SIG-M5 treated with dmso at 0.1 percent for 504 hours (cell line): ENCODE measurements around the gene MZB1.

ENCODE experiments used
- DNase-seq: peaks from one replicate; lab custom pipeline; 2025; ENCODE audit not compliant: unreplicated experiment; lab: John Stamatoyannopoulos, UW

The MZB1 gene, protein sequence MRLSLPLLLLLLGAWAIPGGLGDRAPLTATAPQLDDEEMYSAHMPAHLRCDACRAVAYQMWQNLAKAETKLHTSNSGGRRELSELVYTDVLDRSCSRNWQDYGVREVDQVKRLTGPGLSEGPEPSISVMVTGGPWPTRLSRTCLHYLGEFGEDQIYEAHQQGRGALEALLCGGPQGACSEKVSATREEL

DNA sequence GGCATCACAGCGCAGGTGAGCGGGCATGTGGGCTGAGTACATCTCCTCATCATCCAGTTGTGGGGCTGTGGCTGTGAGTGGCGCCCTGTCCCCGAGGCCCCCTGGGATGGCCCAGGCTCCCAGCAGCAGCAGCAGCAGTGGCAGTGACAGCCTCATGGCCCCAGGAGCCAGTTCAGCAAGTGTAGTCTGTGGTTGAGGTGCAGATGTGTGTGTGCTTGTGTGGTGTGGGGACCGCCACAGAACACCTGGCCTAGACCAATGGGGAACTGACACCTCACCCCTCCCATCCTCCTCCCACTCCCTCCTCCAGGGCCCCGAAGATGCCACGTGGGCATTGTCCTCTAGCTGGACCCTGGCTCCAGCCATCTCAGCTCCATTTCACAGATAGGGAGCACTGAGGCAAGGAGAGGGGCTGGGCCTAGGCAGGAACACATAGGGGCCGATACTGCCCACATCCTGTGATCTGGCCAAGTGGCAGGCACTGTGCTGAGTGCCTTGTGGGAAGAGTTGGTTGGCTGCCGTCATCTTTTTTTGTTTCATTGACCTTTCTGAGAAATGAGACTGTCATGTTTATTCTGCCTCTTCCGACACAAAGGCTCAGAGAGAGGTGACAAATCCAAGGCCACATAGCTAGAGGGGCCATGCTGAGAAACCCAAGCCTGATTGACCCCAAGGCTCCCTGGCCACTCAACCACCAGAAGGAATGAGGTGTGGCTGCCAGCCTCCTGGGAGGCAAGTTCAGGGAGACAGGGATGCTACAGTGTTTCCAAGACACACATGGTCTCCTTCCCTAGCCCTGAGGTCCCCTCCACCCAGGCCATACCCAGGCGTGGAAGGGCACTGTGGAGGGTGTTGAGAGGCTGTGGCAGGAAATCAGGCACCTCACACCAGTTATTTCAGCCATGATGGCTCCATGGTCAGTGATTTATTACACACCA is at the start of gene MZB1:
TSS of gene MZB1 (minus strand) at position 213 of the 938 bp plus-strand sequence. CDS start at position 156, 57 bp downstream.
- no peak for DNase-seq

DNA sequence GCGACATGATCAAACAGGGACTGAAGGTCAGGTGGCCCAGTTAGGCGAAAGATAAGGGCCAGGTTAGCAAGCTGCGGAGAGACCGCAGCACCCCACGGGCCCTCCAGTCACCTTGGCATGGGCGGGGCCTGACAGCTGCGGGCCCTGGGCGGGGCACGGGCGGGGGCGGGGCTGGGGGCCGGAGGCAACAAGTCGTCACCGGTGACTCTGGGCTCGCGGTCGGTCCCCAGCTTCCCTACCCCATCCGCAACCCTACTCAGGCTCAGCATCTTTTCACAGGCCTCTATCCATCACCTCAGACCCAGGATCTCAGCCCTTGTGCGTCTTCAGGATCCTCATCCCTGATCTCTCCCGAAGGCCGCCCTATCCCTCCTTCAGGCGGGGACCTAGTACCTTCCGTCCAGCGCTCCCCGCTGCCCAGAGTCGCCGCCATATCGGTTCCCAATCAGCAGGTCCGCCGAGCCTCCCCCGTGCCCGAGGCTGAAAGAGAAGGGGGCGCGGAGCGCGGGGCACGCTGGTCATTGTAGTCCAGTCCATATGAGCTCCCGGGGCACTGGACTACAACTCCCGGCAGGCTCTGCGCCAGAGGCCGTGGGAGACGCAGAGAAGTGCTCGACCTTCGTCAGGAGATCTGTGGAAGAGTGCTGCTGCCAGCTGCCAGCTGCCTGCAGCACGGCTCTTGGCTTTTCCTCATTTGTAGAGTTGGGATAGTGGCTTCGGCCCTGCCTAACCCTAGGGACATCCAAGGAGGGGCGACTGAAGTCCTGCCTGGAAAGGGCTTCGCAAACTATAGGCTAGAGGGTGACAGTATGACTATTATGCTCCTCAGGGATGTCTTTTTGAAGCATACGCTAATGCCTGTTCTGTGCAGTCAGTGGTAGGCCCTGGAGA is 49.5 kb upstream of the MZB1 start, which contains the start of gene DNAJC18:
TSS of gene DNAJC18 (minus strand) at position 513 of the 891 bp plus-strand sequence. CDS start at position 433, 80 bp downstream.
- DNase-seq = peak; percentile 89

GRCh38 chr5:139438707-139439012 is 48.9 kb upstream of the MZB1 start:
- no peak for DNase-seq

DNA sequence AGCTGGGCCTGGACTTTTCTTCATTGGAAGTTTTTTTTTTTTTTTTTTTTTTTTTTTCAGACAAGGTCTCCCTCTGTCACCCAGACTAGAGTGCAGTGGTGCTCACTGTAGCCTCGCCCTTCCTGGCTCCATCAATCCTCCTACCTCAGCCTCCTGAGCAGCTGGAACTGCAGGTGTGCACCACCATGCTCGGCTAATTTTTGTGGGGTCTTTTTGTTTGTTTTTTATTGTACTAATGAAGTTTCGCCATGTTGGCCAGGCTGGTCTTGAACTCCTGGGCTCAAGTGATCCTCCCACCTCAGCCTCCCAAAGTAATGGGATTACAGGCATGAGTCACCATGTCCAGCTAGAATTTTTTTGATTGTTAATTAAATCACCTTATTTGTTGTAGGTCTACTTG is 46.0 kb upstream of the MZB1 start:
- no peak for DNase-seq

- DNase-seq = no peak
Measured at GRCh38 chr5:139431706-139432105, 42.0 kb upstream of the MZB1 start.

DNA sequence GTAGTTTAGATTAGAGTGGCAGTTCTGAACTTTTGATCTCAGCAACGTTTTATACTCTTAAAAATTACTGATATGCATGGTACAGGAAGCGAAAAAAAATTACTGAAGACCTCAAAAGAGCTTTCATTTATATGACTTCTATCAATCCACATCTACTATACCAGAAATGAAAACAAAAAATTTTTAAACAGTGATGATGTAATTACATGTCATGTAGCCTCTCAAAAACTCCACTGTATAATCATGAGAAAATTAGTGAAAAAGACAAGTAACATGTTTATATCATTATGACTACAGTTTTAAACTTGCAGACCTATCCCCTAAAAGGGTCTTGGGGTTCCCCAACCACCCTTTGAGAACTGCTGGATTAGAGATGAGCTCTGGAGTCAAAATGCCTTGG is 40.3 kb upstream of the MZB1 start:
- no peak for DNase-seq

GRCh38 chr5:139426203-139426885 is 36.6 kb upstream of the MZB1 start:
- DNase-seq = no peak

- no peak for DNase-seq
Measured at GRCh38 chr5:139425497-139425896, 35.8 kb upstream of the MZB1 start.

- DNase-seq = peak; percentile 87
Measured at GRCh38 chr5:139422307-139422893, 32.7 kb upstream of the MZB1 start.

DNA sequence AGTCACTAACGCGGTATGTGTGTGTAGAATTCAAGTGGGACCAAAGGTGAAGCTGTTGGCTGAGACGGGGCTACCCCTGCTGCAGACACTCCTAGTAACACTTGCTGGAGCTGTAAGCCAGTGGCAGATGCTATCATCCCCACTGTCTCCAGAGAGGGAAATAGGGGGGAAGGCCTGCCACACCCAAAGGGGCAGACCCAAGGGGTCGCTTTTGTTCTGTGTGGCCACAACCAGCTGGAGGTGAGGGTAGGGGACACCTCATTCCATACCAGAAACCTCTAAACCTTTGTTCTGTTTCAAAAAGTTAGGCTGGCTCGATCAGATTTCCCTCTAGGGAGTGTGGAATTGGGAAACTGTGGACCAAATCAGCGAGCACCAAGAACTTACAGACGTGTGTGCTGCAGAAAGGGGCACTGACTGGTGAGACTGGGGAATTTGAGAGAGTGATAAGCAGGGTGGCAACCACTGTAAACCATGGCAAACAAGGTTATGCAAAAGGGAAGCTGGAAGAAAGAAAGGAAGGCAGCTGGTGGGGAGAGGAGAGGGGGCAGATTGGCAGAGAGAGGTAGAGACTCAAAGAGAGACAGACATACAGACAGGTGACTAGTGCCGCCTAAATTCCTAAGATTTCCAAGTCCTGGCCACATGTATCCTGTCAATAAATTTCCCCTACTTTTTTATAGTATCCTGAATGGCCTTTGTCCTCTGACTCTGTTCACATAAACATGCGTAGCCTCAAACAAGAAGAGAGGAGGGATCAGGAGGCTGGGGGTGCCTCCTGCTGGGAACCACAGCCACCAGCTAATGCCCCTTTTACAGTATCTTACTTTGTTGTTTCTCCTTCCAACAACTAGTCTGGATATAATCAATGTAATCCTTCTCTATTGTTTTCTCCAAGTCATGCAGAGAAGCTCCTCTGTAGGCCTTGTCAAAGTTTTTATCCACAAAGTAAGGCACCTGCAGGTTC is 29.8 kb upstream of the MZB1 start:
- no peak for DNase-seq

GRCh38 chr5:139418793-139419192 is 29.1 kb upstream of the MZB1 start:
- DNase-seq = no peak

DNA sequence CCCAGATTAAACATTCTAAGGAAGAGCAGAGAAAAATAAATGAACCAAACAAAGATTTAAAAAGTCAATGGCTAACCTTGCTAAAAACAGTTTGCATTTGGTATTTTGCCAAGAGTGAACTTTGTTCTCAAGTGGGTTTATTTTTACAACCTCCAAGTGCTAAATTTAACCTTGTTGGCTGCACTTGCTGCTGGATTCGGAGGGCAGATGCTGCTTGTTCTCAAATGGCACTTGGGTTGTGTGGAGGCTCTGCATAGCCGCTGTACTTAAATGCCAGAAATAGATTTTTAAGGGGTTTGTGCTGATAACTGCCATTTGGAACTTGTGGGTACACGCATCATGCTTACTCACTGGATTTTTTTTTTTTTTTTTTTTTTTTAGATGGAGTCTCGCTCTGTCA is 27.5 kb upstream of the MZB1 start:
- DNase-seq = no peak

DNA sequence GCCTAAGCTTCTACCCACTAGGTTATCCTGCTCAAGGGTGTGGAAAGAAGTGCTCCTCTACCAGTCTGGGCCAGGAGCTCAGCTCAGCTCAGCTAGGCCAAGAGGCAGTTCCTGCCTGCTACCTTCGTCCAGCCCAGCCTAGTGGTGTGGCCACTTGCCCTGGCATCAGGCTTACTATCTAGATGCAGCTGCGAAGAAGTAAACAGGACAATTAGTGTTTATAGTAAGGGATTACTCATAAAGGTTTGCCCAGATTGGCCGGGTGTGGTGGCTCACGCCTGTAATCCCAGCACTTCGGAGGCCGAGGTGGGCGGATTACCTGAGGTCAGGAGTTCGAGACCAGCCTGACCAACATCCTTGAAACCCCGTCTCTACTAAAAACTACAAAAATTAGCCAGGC is 26.9 kb upstream of the MZB1 start:
- DNase-seq = no peak

GRCh38 chr5:139415869-139416268 is 26.2 kb upstream of the MZB1 start:
- DNase-seq = no peak

- no peak for DNase-seq
Measured at GRCh38 chr5:139415221-139415861, 25.6 kb upstream of the MZB1 start.

GRCh38 chr5:139414581-139415130 is 24.9 kb upstream of the MZB1 start:
- no peak for DNase-seq

DNA sequence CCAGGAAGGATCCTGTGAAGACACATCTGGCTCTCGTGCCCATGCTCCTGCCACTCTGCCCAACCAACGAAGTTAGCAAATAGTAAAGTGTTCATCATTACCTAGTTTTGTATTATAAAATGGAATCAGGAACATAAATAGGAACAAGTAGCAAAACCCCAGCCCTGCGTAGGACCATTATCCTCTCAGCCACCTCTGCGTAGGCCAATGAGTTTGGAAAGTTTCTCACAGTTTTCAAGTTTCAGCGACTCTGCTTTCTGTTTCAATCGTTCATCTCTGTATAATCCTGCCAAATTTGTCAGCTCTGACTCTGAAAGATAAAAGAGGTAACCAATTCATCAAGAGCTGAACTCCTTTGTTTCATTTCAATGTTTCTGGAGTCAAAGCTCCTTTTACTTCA is 24.2 kb upstream of the MZB1 start:
- DNase-seq = no peak

- no peak for DNase-seq
Measured at GRCh38 chr5:139413153-139413552, 23.4 kb upstream of the MZB1 start.
